Measurements from ENCODE around the gene EPHA1. TPM values are rescaled to one million over a fixed set of nuclear protein-coding genes. Genes with fewer than 3 reads are reported as not detected.
"Not testable (repeated sequence)": the region's sequence is repeated elsewhere in the genome, so short reads cannot be mapped to it uniquely, and the experiment has no call there.

Gene EPHA1
- total RNA-seq, 1 donor from 2014 or later: 2.6 TPM

- no peaks in the 10 kb centered on the region for H3K4me1 ChIP-seq (ENCODE audit: insufficient read depth, low read length)
- no peak overlapping the region for H3K4me3 Mint-ChIP-seq (ENCODE audit: unreplicated experiment)
Observed at GRCh38 chr7:143422033-143422432, 13.4 kb upstream of the EPHA1 start.

GRCh38 chr7:143420624-143421023 is 12.0 kb upstream of the EPHA1 start:
- H3K9me3 Mint-ChIP-seq (ENCODE audit: unreplicated experiment); H3K27me3 Mint-ChIP-seq (ENCODE audit: low read depth, unreplicated experiment); H3K36me3 ChIP-seq (ENCODE audit: insufficient read depth, low read length); H3K27ac Mint-ChIP-seq (ENCODE audit: unreplicated experiment); H3K4me3 ChIP-seq (ENCODE audit: insufficient read depth, low read depth, low read length); H3K27ac ChIP-seq (ENCODE audit: low read depth, low read length); H3K4me2 ChIP-seq (ENCODE audit: low read length); H3K27me3 ChIP-seq (ENCODE audit: insufficient read depth, low read length); H3K4me3 Mint-ChIP-seq (ENCODE audit: unreplicated experiment); H3K4me1 ChIP-seq (ENCODE audit: insufficient read depth, low read length); H4K20me1 ChIP-seq (ENCODE audit: insufficient read depth, low read length); H3K79me2 ChIP-seq (ENCODE audit: insufficient read depth, low read length); H3K9ac ChIP-seq (ENCODE audit: low read length); H3K9me3 ChIP-seq (ENCODE audit: insufficient read depth, low read depth, low read length); FAIRE-seq; DNase-seq (ENCODE audit: low read depth); H3K36me3 Mint-ChIP-seq (ENCODE audit: low read depth, unreplicated experiment); H3K4me1 Mint-ChIP-seq (ENCODE audit: low read depth, unreplicated experiment); H2AFZ ChIP-seq (ENCODE audit: low read depth, low read length): not testable (repeated sequence)

More at GRCh38 chr7:143422033-143422432, 13.4 kb upstream of the EPHA1 start:
- Histone ChIP-seq H3K4me3 (ENCODE audit: insufficient read depth, low read depth, low read length) (no peak overlapping the region), H3K27me3 (ENCODE audit: insufficient read depth, low read length) (peaks cover 5% of the 10 kb centered on the region), H2AFZ (ENCODE audit: low read depth, low read length) (no peak overlapping the region), H4K20me1 (ENCODE audit: insufficient read depth, low read length) (no peaks in the 10 kb centered on the region), H3K4me2 (ENCODE audit: low read length) (no peak overlapping the region), H3K9ac (ENCODE audit: low read length) (no peak overlapping the region), H3K27ac (ENCODE audit: low read depth, low read length) (no peak overlapping the region), H3K36me3 (ENCODE audit: insufficient read depth, low read length) (no peaks in the 10 kb centered on the region), H3K79me2 (ENCODE audit: insufficient read depth, low read length) (no peaks in the 10 kb centered on the region), H3K9me3 (ENCODE audit: insufficient read depth, low read depth, low read length) (no peaks in the 10 kb centered on the region)
- no peak overlapping the region for H3K27ac Mint-ChIP-seq (ENCODE audit: unreplicated experiment)
- H3K27me3 Mint-ChIP-seq (ENCODE audit: low read depth, unreplicated experiment): no peaks in the 10 kb centered on the region
- H3K36me3 Mint-ChIP-seq (ENCODE audit: low read depth, unreplicated experiment): no peaks in the 10 kb centered on the region
- no peak for TF ChIP-seq CTCF (IDR thresholded peaks at IDR 0.05; ENCODE audit: insufficient read depth, low read depth, low read length)
- no peak for TF ChIP-seq EZH2 (IDR thresholded peaks at IDR 0.05; ENCODE audit: insufficient read depth, low read length)
- H3K4me1 Mint-ChIP-seq (ENCODE audit: low read depth, unreplicated experiment): peaks cover 4% of the 10 kb centered on the region
- no peak for FAIRE-seq
- no peak for DNase-seq (ENCODE audit: low read depth)
- no peaks in the 10 kb centered on the region for H3K9me3 Mint-ChIP-seq (ENCODE audit: unreplicated experiment)

GRCh38 chr7:143419880-143420279 is 11.2 kb upstream of the EPHA1 start:
- DNase-seq (ENCODE audit: low read depth): no peak
- H3K27me3 ChIP-seq (ENCODE audit: insufficient read depth, low read length): peaks cover 5% of the 10 kb centered on the region
- H3K9ac ChIP-seq (ENCODE audit: low read length): no peak overlapping the region
- Mint-ChIP-seq H3K36me3 (ENCODE audit: low read depth, unreplicated experiment) (no peaks in the 10 kb centered on the region), H3K9me3 (ENCODE audit: unreplicated experiment) (no peaks in the 10 kb centered on the region), H3K27me3 (ENCODE audit: low read depth, unreplicated experiment) (no peaks in the 10 kb centered on the region), H3K4me3 (ENCODE audit: unreplicated experiment) (no peak overlapping the region), H3K4me1 (ENCODE audit: low read depth, unreplicated experiment) (peaks cover 2% of the 10 kb centered on the region), H3K27ac (ENCODE audit: unreplicated experiment) (no peak overlapping the region)
- no peak overlapping the region for H2AFZ ChIP-seq (ENCODE audit: low read depth, low read length)
- H3K36me3 ChIP-seq (ENCODE audit: insufficient read depth, low read length): no peaks in the 10 kb centered on the region
- H4K20me1 ChIP-seq (ENCODE audit: insufficient read depth, low read length): no peaks in the 10 kb centered on the region
- no peaks in the 10 kb centered on the region for H3K9me3 ChIP-seq (ENCODE audit: insufficient read depth, low read depth, low read length)
- FAIRE-seq: no peak
- TF ChIP-seq EZH2 (IDR thresholded peaks at IDR 0.05; ENCODE audit: insufficient read depth, low read length) (no peak), CTCF (IDR thresholded peaks at IDR 0.05; ENCODE audit: insufficient read depth, low read depth, low read length) (no peak)
- H3K79me2 ChIP-seq (ENCODE audit: insufficient read depth, low read length): no peaks in the 10 kb centered on the region
- H3K4me2 ChIP-seq (ENCODE audit: low read length): no peak overlapping the region
- peaks cover 4% of the 10 kb centered on the region for H3K4me1 ChIP-seq (ENCODE audit: insufficient read depth, low read length)
- no peak overlapping the region for H3K27ac ChIP-seq (ENCODE audit: low read depth, low read length)
- H3K4me3 ChIP-seq (ENCODE audit: insufficient read depth, low read depth, low read length): no peak overlapping the region

Data from astrocyte (in vitro differentiated cells and primary cell).